ENCODE data around the gene SQSTM1.
"Not testable (repeated sequence)": the region's sequence is repeated elsewhere in the genome, so short reads cannot be mapped to it uniquely, and the experiment has no call there.

Gene SQSTM1

GRCh38 chr5:179822059-179822432 is 1.3 kb downstream of the SQSTM1 start:
- no peak for TF ChIP-seq ZNF274 (IDR thresholded peaks at IDR 0.05; ENCODE audit: low read depth, low read length)
- 0 out of 2 replicates have a peak overlapping the region, but pooled peaks have one; percentile 94 for H3K4me3 ChIP-seq (ENCODE audit: low read length)

- no peak overlapping the region for H3K4me3 ChIP-seq (ENCODE audit: low read length)
- no peak for TF ChIP-seq ZNF274 (IDR thresholded peaks at IDR 0.05; ENCODE audit: low read depth, low read length)
Measured at GRCh38 chr5:179822444-179822990, 1.8 kb downstream of the SQSTM1 start.

GRCh38 chr5:179823937-179824744 is 3.4 kb downstream of the SQSTM1 start:
- no peak overlapping the region for H3K4me3 ChIP-seq (ENCODE audit: low read length)
- no peak for TF ChIP-seq ZNF274 (IDR thresholded peaks at IDR 0.05; ENCODE audit: low read depth, low read length)

- TF ChIP-seq ZNF274 (IDR thresholded peaks at IDR 0.05; ENCODE audit: low read depth, low read length): no peak
- no peak overlapping the region for H3K4me3 ChIP-seq (ENCODE audit: low read length)
Measured at GRCh38 chr5:179824745-179825112, 4.0 kb downstream of the SQSTM1 start.

GRCh38 chr5:179825655-179826182 is 5.0 kb downstream of the SQSTM1 start:
- no peak overlapping the region for H3K4me3 ChIP-seq (ENCODE audit: low read length)
- no peak for TF ChIP-seq ZNF274 (IDR thresholded peaks at IDR 0.05; ENCODE audit: low read depth, low read length)

GRCh38 chr5:179827680-179828079 is 7.0 kb downstream of the SQSTM1 start:
- no peak for TF ChIP-seq ZNF274 (IDR thresholded peaks at IDR 0.05; ENCODE audit: low read depth, low read length)

GRCh38 chr5:179828756-179829421 is 8.2 kb downstream of the SQSTM1 start:
- H3K4me3 ChIP-seq (ENCODE audit: low read length): no peak overlapping the region
- TF ChIP-seq ZNF274 (IDR thresholded peaks at IDR 0.05; ENCODE audit: low read depth, low read length): no peak

More at GRCh38 chr5:179827680-179828079, 7.0 kb downstream of the SQSTM1 start:
- H3K4me3 ChIP-seq (ENCODE audit: low read length): no peak overlapping the region

GRCh38 chr5:179829732-179830435 is 9.2 kb downstream of the SQSTM1 start:
- no peak for TF ChIP-seq ZNF274 (IDR thresholded peaks at IDR 0.05; ENCODE audit: low read depth, low read length)
- H3K4me3 ChIP-seq (ENCODE audit: low read length): no peak overlapping the region

GRCh38 chr5:179830818-179831468 is 10.2 kb downstream of the SQSTM1 start:
- TF ChIP-seq ZNF274 (IDR thresholded peaks at IDR 0.05; ENCODE audit: low read depth, low read length): no peak
- no peak overlapping the region for H3K4me3 ChIP-seq (ENCODE audit: low read length)

- no peak for TF ChIP-seq ZNF274 (IDR thresholded peaks at IDR 0.05; ENCODE audit: low read depth, low read length)
- H3K4me3 ChIP-seq (ENCODE audit: low read length): no peak overlapping the region
Measured at GRCh38 chr5:179832039-179832745, 11.5 kb downstream of the SQSTM1 start.

- H3K4me3 ChIP-seq (ENCODE audit: low read length): no peak overlapping the region
- no peak for TF ChIP-seq ZNF274 (IDR thresholded peaks at IDR 0.05; ENCODE audit: low read depth, low read length)
Measured at GRCh38 chr5:179833056-179833708, 12.5 kb downstream of the SQSTM1 start.

- no peak overlapping the region for H3K4me3 ChIP-seq (ENCODE audit: low read length)
- TF ChIP-seq ZNF274 (IDR thresholded peaks at IDR 0.05; ENCODE audit: low read depth, low read length): no peak
Measured at GRCh38 chr5:179833709-179834070, 13.0 kb downstream of the SQSTM1 start.

- TF ChIP-seq ZNF274 (IDR thresholded peaks at IDR 0.05; ENCODE audit: low read depth, low read length): no peak
- no peak overlapping the region for H3K4me3 ChIP-seq (ENCODE audit: low read length)
Measured at GRCh38 chr5:179834120-179834519, 13.4 kb downstream of the SQSTM1 start.

- H3K4me3 ChIP-seq (ENCODE audit: low read length): not testable (repeated sequence)
Measured at GRCh38 chr5:179834871-179835270, 14.2 kb downstream of the SQSTM1 start.
